H1 (cell line): ENCODE measurements around the gene NDP. TPM values are rescaled to one million over a fixed set of nuclear protein-coding genes. Genes with fewer than 3 reads are reported as not detected.

Experiments
- CTCF ChIA-PET: fragments of 300-600 bp; sonication (Branson Sonifier 250); formaldehyde crosslinking; loops from one replicate; lab custom pipeline; 2021; ENCODE audit not compliant: partially characterized antibody; lab: Charles Lee
- POLR2A ChIA-PET: fragments of 300-600 bp; sonication (Branson Sonifier 250); formaldehyde crosslinking; loops from one replicate; lab custom pipeline; 2021; ENCODE audit warnings: inconsistent platforms; ENCODE audit not compliant: partially characterized antibody; lab: Charles Lee
- DNase-seq, 2 experiments: peaks; one replicate each; pipeline versions ENCODE4 v3.0.0 to v3.0.0-alpha.2; 2010 to 2022; ENCODE audit warnings: low spot score in 2 of 2, low read depth in 1 of 2, mixed read lengths in 1 of 2
- FAIRE-seq: peaks from 2 replicates; lab custom pipeline; 2011; peaks lifted over from hg19 to GRCh38; lab: Jason Lieb, UNC
- H2AFZ ChIP-seq: 2 replicates; pipeline ENCODE4 v1.8.1; 2012; ENCODE audit warnings: low read length, inconsistent platforms
- H2AK5ac ChIP-seq: 2 replicates; pipeline ENCODE4 v1.6.1; 2013; ENCODE audit warnings: low read depth, low read length
- H2BK120ac ChIP-seq: replicated peaks from 2 replicates; pipeline ENCODE3; 2013; ENCODE audit warnings: low read depth, low read length, inconsistent platforms
- H2BK12ac ChIP-seq: 2 replicates; pipeline ENCODE4 v1.6.1; 2013; ENCODE audit warnings: low read depth, low read length
- H2BK15ac ChIP-seq: 2 replicates; pipeline ENCODE4 v1.6.1; 2013; ENCODE audit warnings: low read length
- H2BK20ac ChIP-seq: 2 replicates; pipeline ENCODE4 v1.6.1; 2013; ENCODE audit warnings: low read length
- H2BK5ac ChIP-seq: 2 replicates; pipeline ENCODE4 v1.6.1; 2013; ENCODE audit warnings: low read depth, low read length
- H3K14ac ChIP-seq: 2 replicates; pipeline ENCODE4 v1.6.1; 2013; ENCODE audit warnings: inconsistent platforms; ENCODE audit not compliant: insufficient read length
- H3K18ac ChIP-seq: 2 replicates; pipeline ENCODE4 v1.6.1; 2013; ENCODE audit warnings: low read length; ENCODE audit errors: extremely low read depth
- H3K23ac ChIP-seq: 2 replicates; pipeline ENCODE4 v1.6.1; 2013; ENCODE audit warnings: inconsistent platforms; ENCODE audit not compliant: insufficient read length
- H3K23me2 ChIP-seq: 2 replicates; pipeline ENCODE4 v1.6.1; 2013; ENCODE audit warnings: low read depth, low read length
- H3K27ac ChIP-seq: 2 replicates; pipeline ENCODE4 v1.6.1; 2011; ENCODE audit warnings: low read depth, low read length, inconsistent platforms
- H3K27me3 ChIP-seq, 4 experiments: replicated peaks in 1 of 4; 1 replicate in 1 of 4; 2 replicates in 3 of 4; pipeline versions ENCODE4 v1.6.1 to v1.8.1; 2011 to 2013; ENCODE audit warnings: low read length in 3 of 4, mild to moderate bottlenecking in 3 of 4, inconsistent platforms in 2 of 4, mixed read lengths in 2 of 4, moderate library complexity in 1 of 4; ENCODE audit not compliant: control insufficient read depth in 3 of 4, insufficient read depth in 3 of 4; ENCODE audit errors: extremely low read depth in 1 of 4
- H3K36me3 ChIP-seq, 4 experiments: 2 replicates each; pipeline versions ENCODE4 v1.6.1 to v1.8.1; 2011 to 2013; ENCODE audit warnings: mild to moderate bottlenecking in 4 of 4, low read length in 3 of 4, moderate library complexity in 2 of 4, control low read depth in 1 of 4, inconsistent platforms in 1 of 4; ENCODE audit not compliant: insufficient read depth in 4 of 4, control insufficient read depth in 2 of 4
- H3K4ac ChIP-seq: replicated peaks from 2 replicates; pipeline ENCODE3; 2013; ENCODE audit warnings: low read length, low read depth, mixed read lengths, inconsistent platforms; ENCODE audit not compliant: insufficient read length
- H3K4me1 ChIP-seq, 4 experiments: replicated peaks in 1 of 4; 1 replicate in 1 of 4; 2 replicates in 3 of 4; pipeline versions ENCODE4 v1.6.1 to v1.8.1; 2011 to 2013; ENCODE audit warnings: low read length in 3 of 4, inconsistent platforms in 2 of 4, mixed read lengths in 1 of 4; ENCODE audit not compliant: insufficient read depth in 4 of 4, control insufficient read depth in 3 of 4
- H3K4me2 ChIP-seq, 2 experiments: 2 replicates each; pipeline versions ENCODE4 v1.6.1 to v1.8.1; 2011 to 2013; ENCODE audit warnings: low read depth in 2 of 2, low read length in 2 of 2, control low read depth in 1 of 2, inconsistent platforms in 1 of 2, mild to moderate bottlenecking in 1 of 2; ENCODE audit not compliant: insufficient read depth in 1 of 2
- H3K4me3 ChIP-seq, 4 experiments: fragments of 200-600, 300-600 bp in 1 of 4; sonication (generic), shearing (Covaris generic), sonication (Bioruptor Twin) in 1 of 4; 2 replicates each; pipeline versions ENCODE4 v1.5.1 to v1.8.1; 2011 to 2016; ENCODE audit warnings: low read length in 4 of 4, low read depth in 3 of 4, control low read depth in 2 of 4, inconsistent platforms in 2 of 4, mild to moderate bottlenecking in 2 of 4, mixed read lengths in 1 of 4, moderate library complexity in 1 of 4; ENCODE audit not compliant: insufficient read depth in 2 of 4; ENCODE audit errors: extremely low read depth in 1 of 4
- H3K56ac ChIP-seq: replicated peaks from 2 replicates; pipeline ENCODE3; 2013; ENCODE audit warnings: low read depth, mild to moderate bottlenecking, mixed read lengths, low read length, inconsistent platforms; ENCODE audit not compliant: insufficient read length
- H3K79me1 ChIP-seq: 2 replicates; pipeline ENCODE4 v1.6.1; 2013; ENCODE audit warnings: low read depth, low read length, control low read depth
- H3K79me2 ChIP-seq, 2 experiments: 2 replicates each; pipeline versions ENCODE4 v1.6.1 to v1.8.1; 2012 to 2013; ENCODE audit warnings: low read length in 2 of 2, mild to moderate bottlenecking in 2 of 2, inconsistent platforms in 1 of 2; ENCODE audit not compliant: insufficient read depth in 2 of 2, control insufficient read depth in 1 of 2
- H3K9ac ChIP-seq, 4 experiments: replicated peaks in 1 of 4; 1 replicate in 1 of 4; 2 replicates in 3 of 4; pipeline versions ENCODE4 v1.6.1 to v1.8.1; 2011 to 2013; ENCODE audit warnings: low read depth in 3 of 4, low read length in 3 of 4, control low read depth in 2 of 4, mild to moderate bottlenecking in 2 of 4, moderate library complexity in 2 of 4, inconsistent platforms in 1 of 4; ENCODE audit errors: extremely low read depth in 1 of 4
- H3K9me3 ChIP-seq, 2 experiments: 2 replicates each; pipeline versions ENCODE4 v1.6.1 to v1.8.1; 2012 to 2013; ENCODE audit warnings: mild to moderate bottlenecking in 2 of 2, moderate library complexity in 2 of 2, control low read depth in 1 of 2, inconsistent platforms in 1 of 2, low read depth in 1 of 2, low read length in 1 of 2, mixed read lengths in 1 of 2; ENCODE audit not compliant: insufficient read depth in 2 of 2
- H4K20me1 ChIP-seq, 2 experiments: replicated peaks in 1 of 2; 2 replicates each; pipeline versions ENCODE3 to v1.8.1; 2011 to 2013; ENCODE audit warnings: inconsistent platforms in 2 of 2, low read length in 2 of 2, mild to moderate bottlenecking in 1 of 2; ENCODE audit not compliant: insufficient read depth in 2 of 2, control insufficient read depth in 1 of 2
- H4K5ac ChIP-seq: 2 replicates; pipeline ENCODE4 v1.6.1; 2013; ENCODE audit warnings: low read length, low read depth, mixed read lengths, inconsistent platforms; ENCODE audit not compliant: insufficient read length
- H4K8ac ChIP-seq: 2 replicates; pipeline ENCODE4 v1.8.0; 2013; ENCODE audit warnings: mild to moderate bottlenecking, moderate library complexity, low read length, inconsistent platforms; ENCODE audit not compliant: insufficient read depth; ENCODE audit errors: extremely low read depth
- H4K91ac ChIP-seq: replicated peaks from 2 replicates; pipeline ENCODE3; 2013; ENCODE audit warnings: low read length, mixed read lengths, inconsistent platforms; ENCODE audit not compliant: insufficient read length
- BACH1 ChIP-seq: IDR thresholded peaks from 2 replicates; pipeline ENCODE4 v1.6.1; 2012; ENCODE audit warnings: low read length, improper control_type of control experiment
- CBX5 ChIP-seq: fragments of 300-800, 300-1000 bp; sonication (generic); IDR thresholded peaks from 2 replicates; pipeline ENCODE4 v1.7.1; 2016; ENCODE audit warnings: antibody characterized with exemption, low read length, low read depth
- GABPA ChIP-seq: IDR thresholded peaks from 2 replicates; pipeline ENCODE4 v1.6.1; 2011; ENCODE audit warnings: mild to moderate bottlenecking, low read length, moderate library complexity, borderline replicate concordance; ENCODE audit not compliant: insufficient read depth
- HDAC6 ChIP-seq: IDR thresholded peaks from one replicate; pipeline ENCODE4 v1.7.1; 2012; ENCODE audit warnings: low read depth, mild to moderate bottlenecking, inconsistent platforms, low read length, moderate library complexity
- JUND ChIP-seq: IDR thresholded peaks from 2 replicates; pipeline ENCODE4 v1.6.1; 2011; ENCODE audit warnings: mild to moderate bottlenecking, improper control_type of control experiment, low read length
- KDM5A ChIP-seq: fragments of 200-600 bp; IDR thresholded peaks from 2 replicates; pipeline ENCODE4 v1.7.1; 2012; ENCODE audit warnings: mild to moderate bottlenecking, low read length, inconsistent platforms, mixed read lengths
- POLR2AphosphoS5 ChIP-seq: IDR thresholded peaks from 2 replicates; pipeline ENCODE4 v1.6.1; 2011; ENCODE audit warnings: low read depth, low read length
- POU5F1 ChIP-seq: IDR thresholded peaks from 2 replicates; pipeline ENCODE4 v1.6.1; 2011; ENCODE audit warnings: low read depth, mild to moderate bottlenecking, low read length, moderate library complexity
- SAP30 ChIP-seq: fragments of 300-600 bp; sonication (generic); IDR thresholded peaks from 2 replicates; pipeline ENCODE4 v1.7.1; 2012; ENCODE audit warnings: low read length, moderate library complexity, mild to moderate bottlenecking, inconsistent platforms; ENCODE audit not compliant: insufficient read depth, insufficient replicate concordance
- SIX5 ChIP-seq: IDR thresholded peaks from 2 replicates; pipeline ENCODE4 v1.6.1; 2011; ENCODE audit warnings: mild to moderate bottlenecking, low read depth, low read length
- SP1 ChIP-seq: IDR thresholded peaks from 2 replicates; pipeline ENCODE4 v1.6.1; 2011; ENCODE audit warnings: low read depth, low read length
- WGBS, 2 experiments: shearing (Covaris generic) in 1 of 2; methylation state at CpG; one replicate each; pipeline versions ENCODE4 v1.1.6 to v1.1.7; 2013 to 2015; ENCODE audit warnings: low lambda C conversion rate in 2 of 2, mixed read lengths in 2 of 2, inconsistent platforms in 1 of 2, low coverage in 1 of 2, missing lambda C conversion rate in 1 of 2; ENCODE audit not compliant: insufficient replicate concordance in 2 of 2, insufficient coverage in 1 of 2, insufficient read length in 1 of 2; ENCODE audit errors: extremely low coverage in 1 of 2, missing lambda C conversion rate in 1 of 2; 5-methylcytosine and 5-hydroxymethylcytosine counted together
- polyA plus RNA-seq, 7 experiments: library from polyadenylated mRNA; depleted of rRNA in 3 of 7; stranded (reverse) in 5 of 7; unstranded in 2 of 7; fragments of >200 nt in 5 of 7; fragments of 200-250 nt in 2 of 7; gene quantifications; 1 replicate in 5 of 7; 2 replicates in 1 of 7; 4 replicates in 1 of 7; pipeline versions ENCODE4 v1.2.1 to v1.2.3, GENCODE V29; 2011 to 2013; ENCODE audit warnings: missing spikeins in 2 of 7, mixed read lengths in 2 of 7
- total RNA-seq: library from RNA; stranded (reverse); fragmentation: NEBNext Ultra II Directional; extraction: Animal tissue kit (Norgen Biotek cat#: 25700); gene quantifications from 2 replicates; pipeline ENCODE4 v1.2.1, GENCODE V29; 2021

Gene NDP
- total and polyA plus RNA-seq, 2 of the 8 experiments (the other 6 are each of a cell fraction or from before 2014, with no cell fraction given): 0.26 to 0.82 TPM

DNA sequence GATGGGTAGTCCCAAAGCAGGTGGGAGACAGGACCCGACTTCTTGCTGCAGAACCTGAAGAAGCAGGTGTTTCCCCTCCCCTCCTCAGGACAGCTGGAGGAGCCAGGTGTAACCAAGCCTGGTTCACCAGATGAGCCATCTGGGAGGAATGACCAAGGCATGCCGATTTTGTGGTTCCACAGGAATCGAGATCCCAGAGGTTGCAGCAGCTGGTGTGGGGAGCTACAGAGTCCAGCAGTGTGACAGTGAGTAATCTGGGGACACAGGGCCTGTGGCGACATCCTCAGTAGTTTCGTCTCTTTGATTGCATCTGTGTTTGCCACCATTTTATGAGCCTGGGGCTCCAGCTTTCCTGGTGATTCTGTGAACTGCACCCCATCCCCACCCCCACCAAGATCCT is 2.6 kb upstream of the NDP start:
- TF ChIP-seq CBX5 (no peak), SP1 (no peak), POLR2AphosphoS5 (no peak), KDM5A (no peak), SIX5 (no peak), POU5F1 (no peak), GABPA (no peak), HDAC6 (no peak), BACH1 (no peak), SAP30 (no peak), JUND (no peak)
- H4K20me1 ChIP-seq: no peaks in the 10 kb centered on the region
- no peaks in the 10 kb centered on the region for H3K23me2 ChIP-seq
- peaks cover 0 to 12% (median 1%) of the 10 kb centered on the region in 4 experiments; a peak in 2 of 7 replicates for H3K27me3 ChIP-seq
- no peak overlapping the region for H2BK120ac ChIP-seq
- no peak overlapping the region for H3K14ac ChIP-seq
- H4K91ac ChIP-seq: no peak overlapping the region
- H4K8ac ChIP-seq: no peak overlapping the region
- DNase-seq: no peak
- H3K4me2 ChIP-seq: no peak overlapping the region
- H3K4me3 ChIP-seq: no peak overlapping the region
- no peaks in the 10 kb centered on the region for H3K9me3 ChIP-seq
- no peak overlapping the region for H4K5ac ChIP-seq
- H2BK12ac ChIP-seq: no peak overlapping the region
- no peak for FAIRE-seq
- H2BK15ac ChIP-seq: no peak overlapping the region
- H2BK5ac ChIP-seq: no peak overlapping the region
- no peaks in the 10 kb centered on the region for H3K79me1 ChIP-seq
- H3K4ac ChIP-seq: no peak overlapping the region
- WGBS, 2 experiments: 81% methylated on average over 4 of the region's 5 CpGs; no CpG with 5 or more reads in 1 of the 2 experiments
- ChIA-PET CTCF (no interaction called here), POLR2A (no interaction called here)
- H3K18ac ChIP-seq: no peak overlapping the region
- no peak overlapping the region for H2BK20ac ChIP-seq
- peaks cover 0 to 2% (median 0%) of the 10 kb centered on the region in 4 experiments; a peak in 1 of 7 replicates for H3K4me1 ChIP-seq
- no peaks in the 10 kb centered on the region for H3K79me2 ChIP-seq
- no peaks in the 10 kb centered on the region for H3K36me3 ChIP-seq
- H2AFZ ChIP-seq: no peak overlapping the region
- H3K27ac ChIP-seq: no peak overlapping the region
- no peak overlapping the region for H2AK5ac ChIP-seq
- H3K56ac ChIP-seq: no peak overlapping the region
- H3K23ac ChIP-seq: no peak overlapping the region
- H3K9ac ChIP-seq: no peak overlapping the region
